Medulla oblongata (tissue), 1 donor: ENCODE measurements around the gene PTPRD.
A peak's percentile ranks its signal among the peaks of the same experiment; 100 is the strongest.
"Not testable (repeated sequence)": the region's sequence is repeated elsewhere in the genome, so short reads cannot be mapped to it uniquely, and the experiment has no call there.

Source experiments
- DNase-seq: peaks from one replicate; pipeline ENCODE4 v3.0.0-alpha.2; 2015; ENCODE audit errors: extremely low spot score

Gene PTPRD

DNA sequence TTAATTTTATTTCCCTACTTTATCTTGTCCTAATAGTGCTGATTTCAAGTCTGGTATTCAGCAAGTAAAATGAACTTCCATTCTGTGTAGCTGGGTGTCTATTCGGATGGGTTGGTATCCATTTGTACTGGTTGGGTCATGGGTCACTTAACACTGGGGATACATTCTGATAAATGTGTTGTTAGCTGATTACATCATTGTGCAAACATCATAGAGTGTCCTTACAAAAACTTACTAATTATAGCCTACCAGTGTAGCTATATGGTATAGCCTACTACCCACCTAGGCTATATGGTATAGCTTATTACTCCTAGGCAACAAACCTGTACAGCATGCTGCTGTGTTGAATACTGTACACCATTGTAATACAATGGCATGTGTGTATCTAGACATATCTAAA, 1439.5 kb downstream of the PTPRD start:
- DNase-seq = no peak

DNA sequence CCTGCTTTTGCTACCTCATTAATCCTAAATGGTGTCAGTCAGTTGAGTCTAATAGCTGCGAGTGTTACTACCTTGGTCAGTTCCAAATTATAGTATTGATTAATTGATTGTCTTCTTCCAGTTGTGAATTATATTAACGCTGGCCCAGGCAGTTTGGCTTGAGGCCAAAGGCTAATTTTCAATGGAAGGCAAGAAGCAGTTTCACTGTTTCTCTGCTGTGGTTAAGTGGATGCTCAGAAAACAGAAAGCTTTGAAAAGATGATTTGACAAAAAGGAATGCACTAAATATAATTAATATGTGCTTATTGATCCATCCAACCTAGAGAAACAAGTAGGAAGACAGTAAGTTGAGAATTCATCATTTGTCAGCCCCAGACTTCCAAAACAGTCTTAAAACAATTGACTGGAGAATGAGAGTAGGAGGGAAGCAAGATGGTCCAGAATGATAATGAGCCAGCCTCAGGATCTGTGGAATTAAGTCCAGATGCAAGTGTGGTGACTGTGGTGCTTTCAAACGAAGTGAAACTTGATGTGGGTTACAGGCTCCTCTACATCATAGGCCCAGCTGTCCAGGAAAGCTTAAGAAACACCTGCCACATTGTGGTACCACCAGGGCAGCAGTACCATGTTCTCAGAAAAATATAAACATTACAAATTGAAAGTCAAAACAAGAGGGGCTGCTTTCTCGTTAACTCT, 1442.2 kb downstream of the PTPRD start:
- peak; percentile 25 for DNase-seq

DNA sequence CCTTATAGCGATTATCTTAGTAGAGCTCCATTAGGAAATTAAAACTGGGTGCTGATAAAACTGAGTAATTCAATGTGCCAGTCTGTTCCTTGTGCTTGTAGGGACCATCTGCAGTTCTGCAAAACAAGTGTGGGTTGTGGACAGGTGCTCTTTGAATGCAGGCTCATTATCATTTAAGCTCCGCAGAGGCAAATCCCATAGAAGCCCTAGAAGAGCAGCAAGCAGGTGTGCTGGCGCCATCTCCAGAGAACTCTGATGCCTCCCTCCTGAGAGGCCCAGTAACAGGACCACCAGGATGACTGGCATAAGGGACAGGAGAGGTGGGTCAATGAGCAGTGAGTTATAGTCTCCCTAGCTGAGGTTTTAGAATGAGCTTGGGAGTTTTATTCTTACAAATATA, 1470.8 kb downstream of the PTPRD start:
- no peak for DNase-seq

DNA sequence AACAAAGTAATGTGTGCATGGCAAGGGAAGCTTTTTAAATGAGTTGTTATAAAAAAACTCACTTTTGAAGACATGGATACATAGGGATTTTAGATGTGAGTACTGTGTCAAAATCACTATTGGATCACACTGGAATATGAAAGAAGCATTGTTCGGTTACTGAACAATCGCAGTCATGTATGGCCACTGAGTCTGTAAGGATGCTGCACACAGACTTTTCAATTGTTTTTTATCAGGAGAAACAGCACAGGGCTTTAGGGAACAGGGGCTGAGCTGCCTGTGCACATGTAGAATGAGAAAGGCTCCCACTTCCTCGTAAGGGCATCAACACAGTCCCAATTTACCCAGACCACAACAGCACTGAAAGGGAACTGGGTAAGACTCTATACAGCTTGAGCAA, 1479.3 kb downstream of the PTPRD start:
- DNase-seq = peak; percentile 84

DNA sequence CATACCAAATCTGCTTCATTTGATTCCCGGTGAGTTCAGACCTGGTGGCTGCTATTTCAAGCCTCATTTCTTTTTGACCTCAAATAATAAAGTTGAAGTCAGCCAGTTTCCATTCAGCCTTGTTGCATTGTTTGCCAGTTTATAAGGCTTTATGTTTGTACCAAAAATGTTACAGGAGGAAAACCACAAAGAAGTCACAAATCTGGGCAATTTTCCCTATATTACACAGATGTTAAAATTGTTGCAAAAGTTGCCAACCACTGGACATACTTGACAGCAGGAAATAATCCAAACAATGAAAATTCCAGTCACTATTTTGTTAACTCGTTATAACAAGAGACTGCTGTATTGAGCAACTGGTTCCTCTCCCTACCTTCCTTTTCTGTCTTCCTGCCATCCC, 1488.2 kb downstream of the PTPRD start:
- DNase-seq = no peak

DNA sequence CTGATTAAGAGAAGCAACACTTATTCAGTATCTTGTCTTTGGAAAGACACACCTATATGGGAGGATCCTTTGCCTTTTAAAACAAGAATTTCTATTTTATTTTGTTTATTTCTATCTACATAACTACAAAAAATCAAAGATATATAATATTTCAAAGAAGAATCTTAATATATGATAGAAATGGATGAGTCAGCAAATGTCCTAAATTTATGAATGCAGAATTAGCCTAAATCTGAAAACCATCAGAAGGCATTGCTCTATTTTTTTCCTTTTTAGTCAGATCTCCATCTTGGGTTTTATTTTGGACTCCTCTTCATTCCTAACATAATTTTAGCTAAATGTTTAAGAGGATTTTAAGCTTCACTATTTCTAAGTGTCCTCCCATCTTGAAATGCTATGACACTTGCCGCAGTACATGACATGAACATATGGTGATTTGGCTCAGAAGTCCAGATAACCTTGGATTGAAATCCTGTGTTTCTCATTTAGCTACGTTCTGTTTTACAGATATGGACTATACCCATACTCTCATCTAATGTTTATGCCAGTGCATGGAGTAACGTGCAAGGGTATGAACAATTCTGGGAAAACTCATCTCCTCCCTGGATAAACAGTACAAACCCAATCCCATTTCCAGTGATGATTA, 1490.4 kb downstream of the PTPRD start:
- DNase-seq = no peak

DNA sequence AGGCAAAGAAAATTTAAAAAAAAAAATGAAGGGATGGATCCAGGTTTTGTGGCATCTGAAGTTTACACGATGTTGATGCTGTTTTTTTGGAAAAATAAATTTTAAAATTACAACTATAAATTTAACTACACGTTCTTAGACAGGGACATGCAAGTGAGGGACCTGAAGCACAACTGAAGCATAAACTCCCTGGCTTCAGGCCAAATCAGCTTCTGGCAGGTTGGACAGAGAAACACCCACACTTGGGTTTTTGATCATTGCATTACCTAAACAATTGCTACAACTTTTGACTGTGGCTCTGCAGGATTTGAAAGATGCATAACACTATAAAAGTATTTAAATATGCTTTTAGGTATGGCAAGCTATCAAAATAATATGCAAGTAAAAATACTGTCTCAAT, 1494.9 kb downstream of the PTPRD start:
- DNase-seq = no peak

DNA sequence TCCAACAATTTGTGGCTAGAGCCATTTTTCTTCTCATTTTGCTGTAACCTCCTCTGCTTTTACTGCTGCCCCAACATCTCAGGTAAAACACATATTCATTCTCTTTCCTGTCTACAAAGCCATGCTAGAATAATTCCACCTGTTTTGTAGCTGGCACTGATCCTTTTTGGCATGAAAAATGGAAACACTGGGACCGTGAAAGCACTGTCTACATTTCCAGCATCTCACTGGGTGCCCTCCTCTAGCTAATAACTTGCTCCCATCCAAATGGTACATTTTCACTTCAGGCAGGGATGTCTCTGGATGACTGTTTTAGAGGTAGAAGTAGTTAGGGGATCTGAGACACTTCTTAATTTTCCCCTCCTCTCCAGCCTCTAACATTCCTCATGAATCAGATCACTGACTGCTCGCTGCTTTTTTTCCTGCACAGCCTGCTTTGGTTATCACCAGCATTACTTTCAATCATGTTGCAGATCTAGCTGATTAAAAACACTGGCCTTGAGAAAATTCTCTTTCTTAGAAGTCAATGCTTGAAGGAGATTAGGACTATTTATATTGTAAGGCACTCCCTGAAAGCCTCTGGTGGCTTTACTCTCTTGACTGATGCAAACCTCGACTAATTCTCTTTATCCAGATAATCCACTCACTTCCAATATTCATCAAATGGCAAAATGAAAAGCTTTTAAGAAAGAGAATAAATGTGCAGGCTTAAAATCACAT, 1500.6 kb downstream of the PTPRD start:
- no peak for DNase-seq

DNA sequence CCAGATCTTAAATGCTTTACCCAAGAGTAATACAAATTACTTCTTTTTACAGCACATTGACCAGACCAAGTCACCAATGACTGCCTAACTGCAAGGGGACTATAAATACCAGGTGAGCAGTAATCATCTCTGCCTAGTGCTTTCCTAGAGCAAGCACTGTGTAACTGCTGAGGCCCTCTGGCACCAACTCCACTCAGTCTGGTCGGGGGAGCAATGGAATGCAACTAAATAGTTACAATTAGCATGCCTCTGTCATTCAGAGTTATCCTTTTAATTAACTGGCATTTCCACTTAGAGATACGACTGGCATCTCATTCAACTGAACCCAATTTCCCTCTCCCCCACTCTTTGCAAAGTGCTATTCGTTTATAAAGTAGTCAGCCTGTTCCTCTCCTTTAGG, 1504.2 kb downstream of the PTPRD start:
- no peak for DNase-seq

DNA sequence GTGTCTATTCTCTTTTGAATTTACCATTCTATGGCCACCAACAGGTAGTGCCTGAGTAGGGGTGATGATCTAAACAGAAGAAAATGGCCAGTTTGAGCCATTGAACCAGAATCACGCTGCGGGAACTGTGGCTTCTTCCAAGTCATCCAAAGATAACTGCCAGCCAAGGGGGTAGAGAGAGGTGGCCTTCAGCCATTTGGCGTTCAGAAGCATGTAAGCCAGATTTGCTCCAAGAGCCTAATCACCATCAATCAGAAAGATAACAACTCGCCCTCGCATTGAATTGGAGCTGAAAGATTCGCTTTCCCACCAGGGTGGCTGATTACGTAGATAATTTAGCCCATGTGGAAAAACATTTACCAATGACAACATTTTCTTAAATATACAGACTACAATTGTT, 1510.5 kb downstream of the PTPRD start:
- DNase-seq = no peak

DNA sequence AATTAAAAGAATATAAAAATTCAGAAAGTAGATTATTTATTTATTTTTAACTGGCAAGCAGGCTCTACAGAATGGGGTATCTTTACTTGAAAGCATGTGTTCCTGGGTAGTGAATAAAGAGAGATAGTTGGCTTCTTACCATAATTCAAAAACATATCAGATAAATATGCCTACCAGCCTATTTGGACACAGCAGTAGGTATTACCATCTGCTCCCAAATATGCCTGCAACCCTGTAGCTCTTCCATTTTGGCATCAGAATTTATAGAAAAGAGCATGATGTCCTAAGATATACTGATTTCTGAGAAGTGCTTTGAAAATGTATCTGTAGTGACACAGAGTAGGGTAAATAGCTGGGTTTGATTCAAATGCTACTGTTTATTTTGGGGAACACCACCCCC, 1512.7 kb downstream of the PTPRD start:
- DNase-seq = no peak

DNA sequence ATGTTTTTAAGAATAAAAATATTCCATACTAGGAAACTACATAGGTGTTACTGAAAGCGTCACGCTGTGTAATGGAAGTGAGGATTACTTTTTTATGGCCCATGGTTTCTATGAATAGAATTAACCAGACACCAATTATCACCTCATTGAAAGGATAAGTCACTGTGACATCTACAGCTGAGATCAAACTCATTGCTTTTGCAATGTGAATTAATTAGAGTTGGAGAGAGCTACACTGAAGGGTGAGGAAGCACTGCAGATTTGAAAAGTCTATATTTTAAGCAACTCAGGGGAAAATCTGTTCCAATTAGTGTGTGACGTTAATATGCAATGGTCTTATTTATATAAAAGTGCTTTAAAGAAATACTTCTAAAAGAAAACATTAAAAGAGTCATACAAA, 1513.2 kb downstream of the PTPRD start:
- DNase-seq = no peak

DNA sequence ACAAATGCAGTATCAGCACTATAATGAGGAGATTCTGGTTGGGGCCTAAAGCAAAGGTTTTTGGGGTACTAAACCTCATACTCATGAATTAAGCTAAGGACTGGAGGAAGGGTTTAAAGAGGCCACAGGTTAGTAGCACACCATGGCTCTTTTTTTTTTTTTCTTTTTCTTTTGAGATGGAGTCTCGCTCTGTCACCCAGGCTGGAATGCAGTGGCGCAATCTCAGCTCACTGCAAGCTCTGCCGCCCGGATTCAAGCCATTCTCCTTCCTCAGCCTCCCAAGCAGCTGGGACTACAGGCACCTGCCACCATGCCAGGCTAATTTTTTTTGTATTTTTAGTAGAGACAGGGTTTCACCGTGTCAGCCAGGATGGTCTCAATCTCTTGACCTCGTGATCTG, 1515.5 kb downstream of the PTPRD start:
- DNase-seq = not testable (repeated sequence)

DNA sequence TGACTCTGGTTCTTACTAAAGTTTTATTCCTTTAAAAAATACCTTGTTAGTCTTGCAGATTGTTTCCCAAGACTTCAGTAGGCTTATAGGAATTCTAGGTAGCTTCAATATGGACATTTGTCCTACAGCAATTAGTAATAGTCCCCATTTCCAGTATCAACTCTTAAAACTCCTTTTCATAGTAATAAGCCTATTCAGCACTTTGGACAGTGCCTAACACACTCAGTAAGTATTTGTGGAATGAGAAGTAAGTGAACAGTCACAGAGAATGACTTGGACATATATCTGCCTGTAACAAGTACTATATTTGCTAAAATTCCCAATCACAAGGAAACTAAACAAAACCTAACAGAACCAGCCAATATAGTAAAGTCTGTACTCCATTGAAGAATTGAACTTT, 1521.4 kb downstream of the PTPRD start:
- no peak for DNase-seq

DNA sequence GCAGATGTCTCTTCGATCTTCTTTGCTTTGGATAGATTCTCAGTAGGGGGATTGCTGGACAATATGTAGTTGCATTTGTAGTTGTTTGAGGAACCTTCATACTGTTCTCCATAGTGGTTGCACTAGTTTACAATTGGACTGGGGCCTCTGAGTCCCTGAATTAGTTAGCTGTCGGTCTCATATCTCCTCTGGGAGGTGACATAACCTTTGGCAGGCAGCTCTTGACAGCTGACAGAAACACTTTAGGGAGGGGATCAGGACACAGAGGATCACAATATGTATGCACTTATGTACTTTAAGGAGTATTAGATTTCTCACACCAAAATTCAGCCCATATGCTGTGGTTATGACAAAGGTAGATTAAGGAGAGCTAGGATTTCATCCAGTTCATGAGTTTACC, 1533.3 kb downstream of the PTPRD start:
- no peak for DNase-seq

DNA sequence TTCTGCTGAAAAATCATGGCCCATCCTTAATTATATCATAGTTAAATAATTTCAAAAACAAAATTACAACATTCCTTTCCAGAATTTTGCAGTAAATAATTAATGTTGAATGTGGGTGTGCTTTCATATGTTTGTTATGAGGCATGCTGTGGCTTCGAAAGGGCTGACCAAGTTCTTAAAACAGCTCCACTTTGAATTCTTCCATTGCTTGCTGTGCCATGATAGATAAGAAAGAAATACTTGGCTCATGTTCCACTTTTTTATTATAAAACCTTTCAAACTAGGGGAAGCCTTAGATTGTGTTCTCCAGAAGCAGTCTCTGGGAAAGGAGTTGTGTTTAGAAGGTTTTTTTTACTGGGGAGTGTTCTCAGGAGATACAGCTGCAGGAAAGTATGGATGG, 1534.5 kb downstream of the PTPRD start:
- DNase-seq = no peak

DNA sequence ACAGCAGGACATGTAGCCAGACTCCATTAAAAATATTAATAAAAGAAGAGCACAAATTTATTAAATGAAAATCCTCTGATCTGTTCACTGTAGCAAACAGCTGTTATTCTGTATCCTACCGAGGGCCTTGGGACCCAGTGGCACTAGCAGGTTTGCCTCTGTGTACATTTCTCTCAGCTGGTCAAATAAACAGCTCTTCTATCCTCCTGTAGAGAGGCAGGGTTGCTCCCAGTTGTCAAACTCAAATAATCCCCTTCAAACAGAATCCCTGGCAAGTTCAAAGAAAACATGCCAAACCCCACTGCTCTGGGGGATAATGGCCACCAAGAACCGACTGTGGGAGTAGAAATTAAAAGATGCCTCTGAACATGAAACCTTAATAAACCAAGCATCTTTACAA, 1551.2 kb downstream of the PTPRD start:
- DNase-seq = no peak

DNA sequence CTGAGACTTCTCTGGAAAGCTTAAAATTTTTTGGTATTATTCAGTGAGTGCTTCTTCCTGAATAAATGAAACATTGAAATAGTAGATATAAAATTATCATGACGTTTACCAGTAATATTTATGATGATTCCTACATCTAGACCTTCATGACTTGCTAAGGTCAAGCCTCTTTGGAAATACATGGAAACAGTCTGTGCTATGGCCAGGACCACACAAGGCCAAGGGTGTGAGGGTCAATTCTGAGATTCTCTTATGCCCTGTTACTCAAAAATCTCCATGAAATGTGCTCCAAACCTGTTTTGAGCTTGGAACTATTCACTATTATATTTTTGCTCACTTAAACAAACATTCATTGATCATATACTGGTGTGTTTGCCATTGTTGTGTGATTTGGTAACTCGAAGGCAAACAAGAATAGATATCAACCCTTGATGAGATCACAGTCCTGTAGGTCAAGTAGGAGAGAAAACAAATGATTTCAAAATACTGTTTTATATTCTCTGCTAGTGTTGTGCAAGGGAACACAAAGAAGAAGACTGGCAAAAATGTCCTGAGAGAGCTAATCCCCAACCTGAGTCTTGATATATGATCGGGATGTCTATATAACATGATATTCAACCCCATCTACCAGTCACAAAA, 1558.3 kb downstream of the PTPRD start:
- no peak for DNase-seq

DNA sequence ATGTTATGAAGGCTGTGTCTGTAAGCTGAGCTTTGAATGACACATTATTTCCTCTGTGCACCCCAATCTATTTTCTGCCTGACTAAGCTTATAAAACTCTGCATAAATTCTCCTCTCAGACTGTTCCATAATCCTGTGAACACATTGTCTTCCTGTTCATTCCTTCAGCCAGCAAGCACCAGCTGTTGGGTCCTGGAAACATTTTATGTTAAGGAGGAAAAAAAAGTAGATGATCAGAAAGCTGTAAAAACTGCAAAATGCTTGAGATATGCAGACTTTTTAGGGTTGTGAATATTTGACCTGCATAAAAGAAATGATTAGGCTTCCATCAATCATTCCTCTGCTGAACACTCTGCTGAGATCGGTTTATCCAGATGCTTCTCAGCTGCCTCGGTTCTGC, 1567.2 kb downstream of the PTPRD start:
- no peak for DNase-seq

DNA sequence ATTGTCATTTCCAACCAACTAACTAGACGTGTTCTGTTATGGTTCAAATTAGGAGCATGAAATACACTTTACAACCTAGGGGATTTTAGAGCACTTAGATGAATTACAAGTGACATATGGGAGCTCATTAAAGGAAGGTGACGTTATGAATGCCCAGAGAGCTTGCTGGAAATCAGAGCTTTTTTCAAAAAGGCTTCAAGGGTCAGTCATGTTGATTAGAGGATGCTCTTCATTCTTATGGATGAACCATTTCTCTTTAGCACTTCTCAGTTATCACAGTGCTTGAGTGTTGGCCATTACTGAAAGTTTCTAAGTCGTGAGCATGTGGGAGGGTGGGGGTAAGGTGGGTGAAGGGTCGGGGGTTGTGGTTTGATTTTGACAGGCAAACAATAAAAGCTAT, 1567.7 kb downstream of the PTPRD start:
- no peak for DNase-seq

DNA sequence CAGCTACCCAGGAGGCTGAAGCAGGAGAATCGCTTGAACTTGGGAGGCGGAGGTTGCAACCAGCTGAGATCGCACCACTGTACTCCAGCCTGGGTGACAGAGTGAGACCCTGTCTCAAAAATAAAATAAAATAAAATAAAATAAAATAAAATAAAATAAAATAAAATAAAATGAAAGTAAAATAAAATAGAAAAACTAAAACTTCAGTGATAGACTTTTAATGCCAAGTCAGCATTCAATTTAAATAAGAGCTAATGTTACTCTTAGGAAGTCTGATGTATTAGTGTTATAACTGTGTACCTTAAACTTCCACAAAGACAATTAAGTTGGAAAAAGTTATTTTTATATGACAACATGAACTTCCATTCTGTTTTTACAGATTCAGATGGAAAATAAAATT, 1569.0 kb downstream of the PTPRD start:
- not testable (repeated sequence) for DNase-seq

DNA sequence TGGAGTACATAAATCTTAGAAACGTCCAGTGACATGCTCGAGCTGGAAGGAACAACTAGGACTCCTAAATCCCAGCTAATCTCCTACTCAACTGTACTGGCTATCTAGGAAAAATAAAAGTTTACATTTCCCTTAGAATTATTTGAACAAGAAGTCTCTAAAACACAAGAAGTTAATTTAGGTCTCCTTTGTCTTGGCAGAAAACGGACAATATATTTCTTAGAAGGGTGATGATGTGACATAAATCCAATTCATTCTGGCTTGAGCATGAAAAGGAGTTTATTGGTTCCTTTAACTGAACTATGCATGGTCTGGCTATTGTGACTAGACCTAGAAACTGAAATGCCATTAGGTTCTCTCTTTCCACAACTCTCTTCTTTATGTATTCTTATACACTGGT, 1571.0 kb downstream of the PTPRD start:
- DNase-seq = no peak

DNA sequence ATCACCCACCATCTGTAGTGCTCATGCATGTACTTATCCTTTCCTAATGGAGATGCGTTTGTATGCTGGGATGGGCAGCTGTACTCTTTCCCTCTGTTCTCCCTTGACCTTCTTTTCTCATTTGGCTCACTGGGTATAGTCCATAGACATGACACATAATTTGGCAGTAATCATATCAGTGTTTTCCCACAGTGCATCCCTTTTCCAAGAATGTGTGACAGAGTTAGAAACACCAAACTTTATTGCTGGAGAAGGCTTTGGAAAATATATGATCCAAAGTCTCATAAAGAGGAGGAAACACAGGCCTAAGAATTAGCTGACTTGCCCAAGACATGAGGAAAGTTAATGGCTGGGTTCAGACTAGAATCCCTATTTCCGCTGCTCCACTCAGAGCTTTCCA, 1579.8 kb downstream of the PTPRD start:
- no peak for DNase-seq
